Retina (tissue), 1 donor: Measurements from ENCODE around the gene CACNA1C.

Source experiments
- DNase-seq: peaks from one replicate; pipeline ENCODE4 v3.0.0-alpha.2; 2016

CACNA1C gene

DNA sequence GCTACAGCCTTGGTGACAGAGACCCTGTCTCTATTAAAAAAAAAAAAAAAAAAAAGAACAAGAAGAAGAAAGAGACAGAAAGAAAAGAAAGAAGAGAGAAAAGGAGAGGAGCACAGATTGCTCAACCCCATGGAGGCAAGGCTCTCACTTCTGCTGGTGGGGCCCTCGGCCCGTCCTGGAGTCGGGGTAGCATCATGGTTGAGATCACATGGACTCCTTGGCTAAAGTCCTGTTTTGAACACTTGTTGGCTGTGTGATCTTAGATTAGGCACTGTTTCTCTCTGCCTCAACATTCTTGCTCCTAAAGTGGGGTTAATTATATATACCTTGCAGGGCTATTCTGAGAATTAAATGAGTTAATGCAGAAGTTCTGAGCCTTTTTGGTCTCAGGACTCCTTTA is 207.7 kb downstream of the CACNA1C start:
- DNase-seq: no peak

DNA sequence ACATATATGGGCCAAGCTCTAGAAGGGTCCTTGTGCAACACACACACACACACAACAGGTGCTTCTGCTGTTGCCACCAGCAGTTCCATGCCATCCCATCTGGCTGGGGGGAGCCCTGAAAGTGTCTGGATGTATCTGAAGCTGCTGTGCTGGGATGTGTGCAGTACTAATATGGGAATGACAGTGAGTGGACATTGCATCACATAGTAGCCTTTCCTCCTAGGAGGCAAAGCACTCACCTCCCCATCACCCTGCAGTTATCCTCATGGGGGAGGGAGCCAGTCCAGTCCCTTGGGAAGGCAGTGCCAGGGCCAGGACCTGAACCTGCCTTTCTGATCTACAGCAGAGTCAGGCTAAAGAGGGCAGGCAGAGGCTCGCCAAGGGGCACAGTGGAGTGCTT is 208.9 kb downstream of the CACNA1C start:
- DNase-seq: no peak

DNA sequence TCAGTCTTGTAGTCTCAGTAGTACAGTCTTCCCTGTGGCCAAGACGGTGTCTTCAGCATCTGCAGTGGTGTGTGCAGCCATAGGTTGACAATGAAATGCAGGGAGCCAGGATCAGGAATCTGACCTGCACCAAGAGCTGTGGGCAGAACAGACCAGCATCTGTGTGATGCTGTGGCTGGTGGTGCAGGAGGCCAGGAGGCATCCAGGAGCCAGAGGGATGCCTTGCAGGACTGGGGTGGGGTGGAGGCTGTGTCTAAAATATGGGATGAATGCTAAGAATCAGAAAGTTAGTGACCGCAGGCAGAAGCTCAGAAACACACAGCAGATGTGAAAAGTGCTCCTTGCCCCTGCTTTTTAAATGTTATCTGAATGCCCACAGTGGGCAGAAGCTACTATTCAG is 209.7 kb downstream of the CACNA1C start:
- no peak for DNase-seq

DNA sequence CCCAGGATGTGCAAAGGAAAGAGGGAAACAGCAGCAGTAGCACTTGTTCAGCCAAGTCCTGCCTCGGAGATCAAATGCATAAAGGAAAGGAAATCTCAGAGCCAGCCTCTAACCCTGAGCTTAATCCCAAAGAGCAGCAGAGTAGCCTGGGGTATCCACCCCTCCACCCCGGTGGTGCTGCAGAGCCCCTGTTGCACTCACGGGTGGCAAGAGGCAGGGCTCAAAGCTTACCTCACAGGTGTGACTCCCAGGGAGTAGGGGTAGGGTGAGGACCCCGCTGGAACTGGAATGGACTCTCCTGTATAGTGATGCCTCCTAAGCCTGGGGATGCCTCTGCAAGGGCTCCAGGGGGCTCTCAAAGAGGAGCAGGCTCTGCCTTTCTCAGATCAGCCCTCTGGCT is 211.1 kb downstream of the CACNA1C start:
- no peak for DNase-seq

DNA sequence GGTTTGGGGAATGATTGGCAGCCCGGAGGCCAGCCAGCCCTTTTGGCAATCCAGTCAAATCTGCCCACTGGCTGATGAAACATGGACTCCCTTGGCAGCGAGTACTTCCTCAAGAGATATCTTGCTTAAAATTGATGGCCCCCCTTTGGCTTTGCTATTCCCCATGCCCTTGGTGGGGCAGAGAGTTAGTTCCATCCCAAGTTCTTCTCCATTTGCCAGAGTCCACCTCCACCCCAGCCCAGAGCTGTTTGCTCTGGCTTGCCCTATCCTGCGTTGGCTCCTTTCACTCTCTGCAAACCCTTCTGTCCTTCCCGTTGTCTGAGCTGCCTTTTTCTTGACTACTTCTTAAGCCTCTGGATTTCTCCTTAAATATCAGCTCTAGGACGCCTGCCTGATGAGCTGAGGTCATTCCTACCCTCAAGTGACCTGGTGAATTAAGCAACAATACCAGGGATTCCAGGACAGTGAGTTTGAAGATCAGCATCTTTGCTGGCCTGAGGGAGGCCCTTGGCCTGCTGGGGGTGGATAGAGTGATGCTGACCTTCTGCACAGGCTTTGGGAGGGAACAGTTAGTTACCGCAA is 212.0 kb downstream of the CACNA1C start:
- DNase-seq: no peak

DNA sequence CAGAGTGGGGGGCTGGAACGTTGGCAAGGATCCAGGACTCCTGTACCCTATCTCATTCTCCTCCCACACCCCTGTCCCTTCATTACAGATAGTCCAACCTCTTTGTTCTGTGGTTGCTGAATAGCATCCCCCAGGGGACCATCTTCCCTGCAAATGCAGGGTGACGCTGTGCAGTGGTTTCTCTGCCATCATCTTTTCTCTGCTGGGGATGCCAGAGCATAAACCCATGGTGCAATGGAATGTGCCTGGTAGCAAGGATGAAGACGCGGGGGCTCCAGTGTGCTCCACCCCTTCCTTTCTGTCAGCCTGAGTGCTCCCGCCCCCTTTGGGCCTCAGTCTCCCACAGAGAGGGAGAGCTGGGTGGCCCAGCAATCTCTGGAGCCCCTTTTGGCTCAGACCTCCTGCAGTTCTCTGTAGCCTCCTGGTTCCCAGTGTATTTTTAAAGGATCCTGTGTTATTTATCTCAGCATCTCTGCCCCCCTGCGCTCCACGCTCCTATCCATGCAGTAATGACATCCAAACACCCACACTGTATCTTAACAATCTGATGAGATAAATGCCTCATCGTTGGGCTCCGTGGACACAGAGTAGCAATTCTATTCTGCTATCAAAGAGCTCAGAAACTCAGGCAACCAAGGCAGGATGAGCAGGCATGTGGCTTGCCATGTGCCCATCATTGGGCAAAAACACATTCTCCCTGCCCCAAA is 212.8 kb downstream of the CACNA1C start:
- DNase-seq: no peak

DNA sequence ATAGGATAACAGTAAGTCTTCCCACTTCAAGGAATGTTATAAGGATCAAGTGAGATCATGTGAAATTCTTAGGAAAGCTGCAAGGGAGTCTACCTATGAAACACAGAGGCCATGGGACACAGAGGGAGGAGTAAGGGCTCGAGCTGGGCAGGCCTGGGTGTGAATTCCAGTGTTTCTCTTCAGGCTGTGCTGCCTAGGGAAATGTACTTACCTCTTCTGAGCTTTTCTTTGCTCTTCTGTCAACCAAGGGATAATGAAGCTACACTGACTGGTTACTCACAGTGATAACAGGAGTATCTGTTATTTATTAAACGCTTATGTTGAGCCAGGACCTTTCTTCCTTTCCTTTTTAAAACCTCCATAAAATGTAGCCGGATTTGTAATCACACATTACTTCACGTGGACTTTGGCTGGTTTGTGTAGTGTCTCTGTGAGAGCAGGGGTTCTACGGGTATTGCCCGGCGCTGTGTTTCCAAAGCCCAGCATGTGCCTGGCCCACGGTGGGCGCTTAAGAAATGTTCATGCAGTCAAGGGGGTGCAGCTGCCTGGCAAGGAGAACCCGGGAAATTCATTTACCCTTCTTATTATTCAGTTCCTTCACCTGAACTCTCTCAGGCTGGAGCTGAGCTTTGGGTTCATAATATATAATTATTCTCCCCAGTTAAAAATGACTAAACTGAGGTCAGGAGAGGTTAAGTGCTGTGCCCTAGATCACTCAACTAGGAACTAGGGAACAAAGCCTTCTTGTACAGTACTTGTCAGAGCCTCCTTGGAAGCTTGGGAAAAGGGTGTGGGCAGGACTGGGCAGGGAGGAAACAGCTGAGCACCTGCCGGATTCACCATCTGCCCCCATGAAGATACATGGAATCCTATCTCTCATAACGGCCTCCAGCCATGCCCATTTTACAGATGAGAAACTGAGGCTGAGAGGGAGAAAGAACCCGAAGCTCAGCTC is 214.2 kb downstream of the CACNA1C start:
- no peak for DNase-seq

DNA sequence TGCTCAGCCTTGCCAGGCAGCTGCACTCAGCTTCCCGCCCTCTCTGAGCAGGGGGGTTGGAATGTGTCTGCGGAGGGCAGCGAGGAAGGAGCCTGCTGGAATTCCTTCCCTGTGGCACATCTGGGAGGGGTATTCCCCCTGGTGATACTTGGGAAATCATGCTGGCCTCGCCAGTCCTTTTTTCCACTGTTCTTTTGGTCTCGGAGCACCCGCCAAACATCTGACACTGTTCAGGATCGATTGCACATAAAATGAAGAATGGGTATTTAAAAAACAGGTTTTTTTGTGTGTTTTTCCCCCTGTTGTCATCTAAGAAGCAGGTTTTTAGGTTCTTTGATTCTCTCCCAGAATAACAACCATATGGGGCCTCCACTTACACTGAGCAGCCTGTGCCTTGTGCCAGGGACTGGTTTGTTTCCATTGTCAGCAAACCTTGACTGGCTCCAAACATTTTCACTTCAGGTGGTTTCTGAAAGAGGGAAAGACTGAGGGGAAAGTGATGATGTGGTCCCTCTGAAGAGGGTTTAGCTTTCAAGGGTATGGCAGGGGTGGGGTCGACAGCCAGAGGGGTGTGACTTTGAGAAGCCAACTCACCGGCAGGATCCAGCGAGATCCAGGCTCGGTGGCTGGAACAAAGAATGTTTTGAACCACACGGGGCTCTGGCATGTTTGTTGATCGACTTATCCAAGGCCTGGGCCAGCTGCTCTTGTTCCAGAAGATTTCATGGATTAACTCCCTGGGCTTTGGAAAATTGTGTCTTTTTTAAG is 215.1 kb downstream of the CACNA1C start:
- no peak for DNase-seq

DNA sequence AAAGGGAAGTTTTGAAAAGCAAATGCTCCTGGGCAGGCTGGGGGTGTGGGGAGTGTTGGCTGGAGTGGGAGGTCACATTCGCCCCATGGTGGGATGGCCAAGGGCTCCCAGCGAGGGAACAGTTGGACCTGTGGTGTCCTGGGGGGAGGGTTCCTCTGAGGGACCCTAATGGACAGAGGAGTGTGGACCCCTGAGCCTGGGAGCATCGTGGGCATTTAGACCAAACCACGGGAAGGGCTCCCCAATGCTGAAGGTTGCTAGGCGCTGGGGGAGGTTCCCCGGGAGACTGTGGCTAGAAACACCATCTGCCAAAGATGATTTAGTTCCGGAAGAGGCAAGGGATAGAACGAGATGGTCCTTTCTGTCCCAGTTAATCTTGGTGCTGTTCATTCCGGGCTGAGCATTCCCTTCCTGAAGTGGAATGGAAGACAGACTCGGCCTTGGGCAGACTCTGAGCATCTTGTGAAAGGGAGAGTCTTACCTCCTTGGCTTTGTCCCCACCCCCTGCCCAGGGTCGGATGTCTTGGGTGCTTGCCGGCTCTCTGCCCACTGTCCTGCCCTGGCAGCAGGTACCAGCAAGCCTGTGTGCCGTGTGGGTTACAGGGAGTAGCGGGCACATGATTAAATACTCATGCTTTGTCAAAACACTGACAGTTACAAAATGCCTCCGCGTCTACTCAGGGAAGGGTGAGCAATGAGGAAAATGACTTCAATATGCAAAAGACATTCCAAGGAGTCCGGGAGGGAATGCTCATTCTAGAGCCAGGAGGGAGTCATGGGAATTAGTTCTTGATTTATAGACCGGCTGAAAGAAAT is 215.9 kb downstream of the CACNA1C start:
- no peak for DNase-seq

DNA sequence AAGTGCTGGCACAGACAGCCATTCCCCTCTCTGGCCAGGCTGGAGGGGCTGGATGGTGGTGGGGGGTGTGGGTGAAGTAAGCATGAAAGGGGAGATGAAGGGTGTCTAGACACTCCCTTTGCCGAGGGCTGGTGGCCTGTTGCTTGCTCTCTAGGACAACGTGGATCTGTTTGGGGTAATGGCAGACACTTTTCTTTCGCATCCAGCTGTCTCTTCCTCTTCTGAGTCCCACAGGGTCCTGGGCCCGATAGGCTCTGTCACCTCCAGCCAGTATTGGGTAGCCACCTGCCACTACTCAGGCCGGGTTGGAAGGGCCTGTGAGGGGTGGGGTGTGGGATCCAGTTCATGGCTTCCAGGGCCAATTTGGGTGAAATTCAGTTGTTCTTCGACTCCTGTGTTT is 218.1 kb downstream of the CACNA1C start:
- DNase-seq: no peak

DNA sequence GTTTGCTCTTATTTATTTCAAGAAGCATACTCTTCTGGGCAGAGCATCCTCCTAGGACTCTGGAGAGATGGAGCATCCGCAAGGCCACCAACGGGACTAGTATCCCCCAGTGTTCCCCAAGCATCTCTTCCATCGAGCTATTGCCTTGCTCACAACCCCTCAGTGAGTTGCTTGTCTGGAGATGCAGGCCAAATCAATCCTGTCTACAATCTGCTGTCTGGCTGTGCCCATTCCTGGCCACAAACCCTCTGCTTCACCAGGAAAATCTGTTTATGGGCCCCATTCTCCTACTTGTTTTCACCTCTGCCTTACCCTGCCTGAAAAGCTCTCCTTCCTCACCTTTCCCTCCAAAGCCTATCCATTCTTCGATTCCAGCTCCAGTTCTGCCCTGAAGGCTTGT is 219.2 kb downstream of the CACNA1C start:
- DNase-seq: no peak

DNA sequence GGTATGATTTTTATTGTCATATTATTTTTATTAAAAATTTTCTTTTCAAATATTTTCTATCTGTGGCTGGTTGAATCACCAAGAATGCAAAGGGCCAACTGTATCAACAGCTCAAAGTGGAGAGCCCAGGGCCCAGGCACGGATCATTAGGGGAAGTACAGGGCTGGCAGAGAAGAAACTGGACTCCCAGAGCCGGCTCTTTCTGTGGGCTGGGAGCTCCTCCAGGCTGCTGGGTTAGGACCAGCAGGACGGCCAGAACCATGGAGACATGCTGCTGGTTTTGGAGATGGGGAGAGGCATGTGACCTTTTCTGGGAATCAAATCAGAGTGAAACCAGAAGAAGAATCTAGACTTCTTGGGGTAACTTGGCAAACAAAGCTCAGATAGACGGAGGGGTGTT is 220.5 kb downstream of the CACNA1C start:
- no peak for DNase-seq

DNA sequence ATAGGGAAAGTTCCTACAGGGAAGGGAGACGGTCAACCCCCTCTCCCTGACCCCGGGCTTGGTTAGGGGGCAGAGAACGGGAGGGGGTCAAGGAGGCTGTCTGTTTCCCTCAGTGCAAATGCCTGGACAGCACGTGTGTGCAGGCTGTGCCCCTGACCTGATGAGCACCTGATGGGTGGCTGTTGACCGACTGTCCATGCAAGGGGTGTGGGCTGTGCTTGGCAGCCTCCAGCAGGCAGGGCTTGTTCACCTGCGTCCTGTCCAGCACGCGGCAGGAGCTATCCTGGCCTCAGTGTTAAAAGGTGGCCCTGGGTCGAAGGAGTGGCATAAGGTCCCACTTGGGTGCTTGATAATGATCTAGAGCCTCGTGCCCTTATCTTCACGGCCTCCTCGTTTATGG is 221.0 kb downstream of the CACNA1C start:
- no peak for DNase-seq

DNA sequence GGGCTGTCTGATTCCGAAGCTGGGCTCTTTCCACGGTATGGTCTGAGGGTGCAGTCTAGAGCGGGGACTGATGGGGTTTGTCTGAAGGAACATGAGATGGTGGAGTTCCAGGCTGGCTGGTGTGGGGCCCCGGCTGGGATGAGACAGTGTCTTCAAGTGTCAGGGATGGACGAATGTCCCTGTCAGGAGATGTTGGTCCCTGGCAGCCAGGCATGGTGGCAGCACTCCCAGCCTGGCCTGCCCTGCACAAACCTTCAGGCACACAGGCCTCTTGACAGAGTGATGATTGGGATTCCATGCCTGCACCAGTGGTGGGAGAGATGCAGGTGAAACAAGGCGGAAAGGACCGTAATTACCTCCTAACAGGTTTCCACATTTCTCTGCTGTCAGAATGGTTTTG is 221.9 kb downstream of the CACNA1C start:
- DNase-seq: no peak

DNA sequence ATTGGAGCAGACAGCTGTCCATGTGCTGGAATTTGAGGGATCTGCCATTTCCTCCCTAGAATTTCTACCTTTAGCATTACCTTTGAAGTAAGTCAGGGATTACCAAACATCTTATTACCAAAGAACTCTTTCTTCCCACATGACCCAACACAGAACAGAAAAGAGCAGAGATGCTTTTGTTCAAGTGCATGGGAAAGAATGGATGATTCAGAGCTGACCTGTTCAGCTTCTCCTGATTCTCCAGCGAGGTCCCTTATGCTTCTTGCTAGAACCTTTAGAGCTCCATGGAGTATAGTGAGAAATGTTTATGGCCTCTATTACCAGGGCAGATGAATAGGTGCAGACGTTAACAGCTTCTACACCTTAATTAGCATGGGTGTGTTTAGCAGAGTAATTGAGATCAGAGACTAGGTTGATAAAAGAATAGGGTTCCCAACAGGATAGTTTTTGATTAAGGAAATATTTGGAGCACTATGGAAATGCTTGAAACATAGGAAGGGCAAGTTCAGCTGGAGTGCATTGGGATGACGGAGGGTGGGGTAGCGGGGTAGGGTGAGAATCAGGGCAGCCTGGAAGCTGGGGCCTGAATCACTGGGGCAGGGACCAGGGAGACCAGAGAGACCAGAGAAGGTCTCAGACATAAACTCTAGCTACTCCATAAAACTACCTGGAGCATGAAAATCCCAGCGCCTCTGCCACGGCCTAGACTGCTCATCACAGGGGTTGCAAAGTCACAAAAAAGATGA is 223.7 kb downstream of the CACNA1C start:
- DNase-seq: no peak

DNA sequence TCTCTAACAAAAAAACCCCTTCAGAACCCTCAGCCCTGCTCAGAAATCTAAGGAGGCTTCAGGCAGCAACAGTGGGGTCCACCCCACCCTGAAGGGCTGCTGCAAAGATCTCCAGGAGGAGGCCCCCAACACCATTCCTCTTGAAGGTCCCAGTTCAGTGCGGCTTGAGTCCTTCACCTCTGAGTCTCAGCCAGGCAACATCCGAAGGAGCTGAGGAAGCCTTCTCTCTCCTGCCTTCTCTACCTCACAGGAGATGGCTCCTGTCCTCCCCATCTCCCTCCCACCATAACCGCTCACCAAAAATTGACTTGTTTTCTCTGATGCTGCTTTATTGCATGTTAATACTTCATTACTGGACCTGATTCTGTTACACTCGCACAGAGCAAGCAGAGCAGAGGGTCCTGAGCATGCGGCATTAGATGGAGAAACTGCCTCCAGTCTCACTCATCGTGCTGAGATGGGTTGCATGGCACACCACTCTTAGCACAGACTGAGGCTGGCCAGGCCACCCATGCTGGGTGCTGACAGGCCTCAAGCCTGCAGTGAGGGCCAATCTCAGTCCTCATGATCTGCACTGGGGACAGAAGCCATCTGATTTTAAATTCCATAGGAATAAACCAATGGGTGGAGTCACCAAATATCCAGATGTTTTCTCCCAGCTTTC is 224.8 kb downstream of the CACNA1C start:
- DNase-seq: no peak

DNA sequence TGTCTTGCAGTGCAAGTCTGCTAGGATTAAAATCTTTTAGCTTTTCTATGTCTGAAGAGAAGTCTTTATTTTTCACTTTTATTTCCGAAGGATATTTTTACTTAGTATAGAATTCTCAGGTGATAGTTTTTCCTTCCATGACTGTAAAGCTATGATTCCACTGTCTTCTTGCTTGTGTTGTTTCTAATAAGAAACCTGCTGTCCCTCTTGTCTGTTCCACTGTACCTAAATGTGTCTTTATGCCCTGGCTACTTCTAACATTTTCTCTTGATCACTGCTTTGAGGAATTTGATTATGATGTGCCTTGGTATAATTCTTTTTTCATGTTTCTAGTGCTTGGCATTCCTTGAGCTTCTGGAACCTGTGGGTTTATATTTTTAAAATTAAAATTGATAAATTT is 228.7 kb downstream of the CACNA1C start:
- no peak for DNase-seq

DNA sequence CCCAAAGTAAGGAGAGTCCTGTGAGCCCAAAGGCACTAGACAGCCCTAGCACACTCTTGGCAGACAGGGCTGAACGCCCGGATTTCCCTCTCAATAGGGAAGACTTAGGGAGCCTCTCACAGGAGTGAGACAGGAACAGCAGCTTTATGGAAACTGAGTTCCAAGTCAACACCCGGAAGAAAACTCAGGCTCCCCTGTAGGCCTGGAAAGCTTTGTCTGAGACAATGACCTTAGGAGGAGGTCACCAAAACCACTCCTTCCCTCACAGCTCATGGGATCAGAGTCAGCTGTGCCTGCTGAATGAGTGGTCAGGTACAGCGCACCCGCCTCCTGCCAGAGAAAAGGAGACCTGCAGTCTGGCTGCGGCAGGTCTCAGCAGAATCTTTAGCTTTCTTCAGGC is 229.5 kb downstream of the CACNA1C start:
- DNase-seq: no peak

DNA sequence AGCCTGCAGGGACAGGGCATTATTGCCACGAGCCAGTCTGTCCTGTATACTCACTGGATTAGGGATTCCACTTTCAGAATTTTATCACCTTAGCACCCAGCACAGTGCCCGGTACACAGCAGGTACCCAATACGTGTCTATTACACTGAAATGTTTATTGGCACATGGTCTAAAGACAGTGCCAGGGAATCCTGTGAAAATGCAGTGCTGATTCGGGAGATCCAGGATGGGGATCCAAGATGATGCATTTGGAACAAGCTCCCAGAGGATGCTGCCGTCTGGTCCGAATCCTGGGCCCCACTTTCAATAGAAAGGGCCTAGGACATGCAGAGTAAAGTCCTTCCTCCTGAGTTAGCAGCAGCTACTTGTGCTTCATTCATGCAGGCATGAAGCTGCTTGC is 230.7 kb downstream of the CACNA1C start:
- no peak for DNase-seq

DNA sequence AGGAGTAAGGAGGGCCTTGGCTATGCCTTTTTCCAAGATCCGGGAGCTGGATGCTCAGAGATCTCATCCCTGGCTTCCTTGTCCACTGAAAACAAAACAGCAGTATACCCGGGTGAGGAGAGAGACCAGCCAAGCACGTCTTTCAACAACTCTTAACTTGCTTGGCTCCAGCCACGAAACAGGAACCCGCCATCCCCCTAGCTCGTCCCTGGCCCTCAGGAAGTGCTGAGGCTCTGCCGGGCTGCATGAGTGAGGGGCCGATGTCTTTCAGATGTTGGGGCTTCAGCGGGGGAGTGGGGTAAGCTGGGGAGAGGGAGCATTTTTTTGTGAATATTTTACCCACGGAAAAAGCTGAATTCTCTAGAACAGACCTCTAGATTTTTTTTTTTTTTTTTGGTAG is 231.1 kb downstream of the CACNA1C start:
- no peak for DNase-seq

DNA sequence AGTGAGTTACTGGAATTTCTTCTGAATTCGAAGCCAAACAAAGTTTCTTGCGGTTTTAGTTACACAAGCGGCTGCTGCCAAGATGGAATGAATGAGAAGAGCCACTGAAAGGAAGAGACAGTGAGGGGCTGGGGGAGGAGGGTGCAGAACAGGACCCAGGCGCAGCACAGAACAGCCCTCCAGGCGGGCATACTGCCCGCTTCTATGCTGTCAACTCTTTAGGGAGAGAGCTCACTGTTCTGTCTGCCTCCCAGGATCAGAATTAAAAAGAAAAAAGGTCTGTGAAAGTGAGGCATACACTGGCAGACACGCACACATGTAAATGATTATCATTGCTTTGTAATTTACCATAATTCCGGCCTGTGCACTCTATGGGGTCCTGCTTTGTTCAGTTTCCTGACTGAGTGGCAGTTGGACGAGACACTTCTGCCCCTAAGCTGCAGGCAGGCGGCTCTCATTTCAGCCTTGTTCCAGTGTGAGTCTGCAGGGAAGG is 231.6 kb downstream of the CACNA1C start:
- no peak for DNase-seq
